8988T (cell line): ENCODE data around the gene CDKN1C.

Source experiments
- DNase-seq: peaks from one replicate; pipeline ENCODE4 v3.0.0; 2011

The CDKN1C gene

DNA sequence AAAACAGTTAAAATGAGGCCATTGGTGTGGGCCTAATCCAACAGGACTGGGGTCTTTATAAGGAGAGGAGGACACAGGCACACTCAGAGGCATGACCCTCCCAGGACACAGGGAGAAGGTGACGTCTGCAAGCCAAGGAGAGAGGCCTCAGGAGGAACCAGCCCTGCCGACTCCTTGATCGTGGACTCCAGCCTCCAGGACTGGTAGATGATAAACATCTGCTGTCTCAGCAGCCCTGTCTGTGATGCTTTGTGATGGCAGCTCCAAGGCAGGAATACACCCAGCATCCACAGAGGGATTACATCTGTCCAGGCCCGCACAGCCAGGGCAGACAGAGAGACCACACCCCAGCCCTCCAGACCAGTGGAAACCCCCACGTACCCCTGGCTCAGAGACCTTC, 18.4 kb downstream of the CDKN1C start:
- no peak for DNase-seq

DNA sequence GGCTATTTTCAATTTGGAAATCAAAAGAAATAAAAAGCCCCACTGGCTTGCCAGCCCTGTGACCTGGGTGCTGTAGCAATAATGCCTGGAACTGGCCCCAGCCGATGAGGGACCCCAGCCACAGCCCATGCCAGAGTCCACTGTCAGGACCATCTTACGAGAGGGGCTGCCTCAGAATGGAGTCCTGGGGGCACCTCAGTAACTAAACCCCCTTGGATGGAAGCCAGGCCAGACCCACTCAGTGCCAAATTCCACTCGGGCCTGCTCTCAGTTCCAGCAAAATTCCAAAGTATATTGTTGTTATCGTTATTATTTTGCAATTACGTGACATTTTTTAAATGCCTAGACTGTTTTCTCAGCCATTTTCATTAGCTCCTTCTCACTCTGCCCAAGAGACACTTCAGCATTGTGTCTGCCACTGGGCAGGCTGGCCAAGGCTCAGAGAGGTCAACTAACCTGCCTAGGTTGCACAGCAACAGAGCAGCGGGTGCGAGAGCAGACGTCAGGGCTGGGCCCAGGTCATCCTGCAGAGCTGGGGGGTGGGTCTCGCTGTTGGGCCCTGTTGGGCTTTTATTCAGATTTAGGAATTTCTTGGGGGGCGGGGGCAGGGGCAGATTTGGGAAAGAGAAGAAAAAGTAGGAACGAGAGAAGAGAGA, 19.5 kb downstream of the CDKN1C start:
- no peak for DNase-seq

DNA sequence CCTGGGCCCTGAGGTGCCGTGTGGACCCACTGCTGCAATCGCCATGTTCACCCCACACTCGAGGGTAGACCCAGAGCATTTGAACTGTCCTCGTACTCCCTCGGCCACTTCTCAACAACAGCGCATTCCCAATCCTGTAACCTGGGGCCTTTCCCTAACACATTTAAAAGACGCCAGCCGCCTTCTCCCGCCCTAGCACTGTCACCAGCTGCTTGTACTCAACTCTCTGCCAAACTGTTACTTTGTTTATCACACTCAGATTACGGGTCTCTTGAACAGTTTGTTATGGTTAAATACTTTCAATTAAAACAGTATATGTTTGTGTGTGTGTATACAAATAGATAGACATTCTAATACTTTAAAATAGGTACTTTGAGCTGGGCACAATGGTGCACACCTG, 20.7 kb downstream of the CDKN1C start:
- DNase-seq: no peak

DNA sequence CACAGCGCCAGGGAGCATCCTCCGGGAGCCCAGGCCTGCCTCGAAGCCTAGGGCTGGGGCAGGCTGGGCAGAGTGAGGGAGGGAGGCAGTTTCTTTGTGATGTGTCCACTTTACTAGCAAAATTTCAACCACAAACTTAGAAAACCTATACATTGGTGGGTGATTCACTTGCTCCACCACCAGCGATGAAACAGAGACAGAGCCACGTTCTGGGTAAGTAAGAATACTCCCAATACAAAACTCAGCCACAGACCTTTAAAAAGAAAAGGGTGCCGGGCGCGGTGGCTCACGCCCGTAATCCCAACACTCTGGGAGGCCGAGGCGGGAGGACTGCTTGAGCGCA, 22.3 kb downstream of the CDKN1C start:
- no peak for DNase-seq

DNA sequence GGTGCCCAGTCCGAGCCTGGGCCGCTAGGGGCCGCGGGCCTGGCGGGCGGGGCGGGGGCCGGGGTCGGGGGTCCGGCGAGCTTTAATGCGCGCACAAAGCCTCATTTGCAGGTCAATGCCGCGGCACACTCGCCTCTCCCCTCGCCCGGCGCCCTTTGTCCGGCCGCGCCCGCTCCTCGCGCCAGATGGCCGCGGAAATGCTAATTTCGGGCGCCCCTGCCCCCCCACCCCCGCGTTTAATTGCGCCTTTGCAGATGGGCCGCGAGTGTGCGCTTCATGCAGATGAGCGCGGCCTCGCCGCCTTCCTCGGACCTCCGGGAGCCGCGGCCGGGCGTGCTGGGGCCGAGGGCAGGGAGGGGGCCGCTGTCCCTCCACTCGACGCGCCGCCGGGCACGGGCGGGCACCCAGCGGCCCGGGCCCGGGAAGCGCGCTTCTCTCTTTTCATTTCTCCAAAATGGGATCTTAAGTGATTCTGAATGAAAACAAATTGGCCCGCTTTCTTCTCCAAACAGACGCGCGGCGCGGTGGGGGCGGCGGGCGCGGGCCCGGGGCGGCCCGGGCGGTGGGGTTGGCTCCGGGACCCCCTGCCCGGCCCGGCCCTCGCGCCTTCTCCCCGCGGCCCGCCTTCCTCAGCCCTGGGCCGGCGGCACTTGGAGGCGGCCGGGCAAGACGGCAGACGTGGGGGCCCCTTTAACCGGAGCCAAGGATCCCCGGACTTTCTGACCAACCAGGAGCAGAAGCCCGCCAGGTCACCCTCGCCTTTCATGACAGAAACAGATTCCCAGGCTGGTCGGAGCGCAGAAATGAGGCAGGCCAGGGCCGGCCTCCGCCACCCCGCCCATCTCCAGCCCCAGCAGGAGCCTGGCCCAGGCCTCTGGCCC, 22.9 kb downstream of the CDKN1C start:
- DNase-seq: no peak

DNA sequence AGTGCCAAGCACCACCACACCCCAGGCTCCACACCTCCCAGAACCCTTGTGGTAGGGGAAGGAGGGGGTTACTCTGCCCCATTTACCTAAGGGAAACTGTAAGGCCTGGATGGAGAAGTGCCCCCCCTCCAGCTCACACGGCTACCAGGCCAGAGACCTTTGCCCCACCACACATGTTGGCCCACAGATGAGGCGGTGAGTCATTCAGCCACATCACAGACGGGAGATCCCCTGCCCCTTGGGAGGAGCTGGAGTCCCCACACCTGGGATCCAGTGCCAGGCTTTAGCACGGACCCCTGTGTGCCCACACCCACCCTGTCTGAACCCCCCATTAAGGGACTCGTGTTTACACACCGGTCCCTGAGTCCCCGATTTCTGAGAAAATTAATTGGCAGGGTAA, 24.9 kb downstream of the CDKN1C start:
- DNase-seq: no peak

DNA sequence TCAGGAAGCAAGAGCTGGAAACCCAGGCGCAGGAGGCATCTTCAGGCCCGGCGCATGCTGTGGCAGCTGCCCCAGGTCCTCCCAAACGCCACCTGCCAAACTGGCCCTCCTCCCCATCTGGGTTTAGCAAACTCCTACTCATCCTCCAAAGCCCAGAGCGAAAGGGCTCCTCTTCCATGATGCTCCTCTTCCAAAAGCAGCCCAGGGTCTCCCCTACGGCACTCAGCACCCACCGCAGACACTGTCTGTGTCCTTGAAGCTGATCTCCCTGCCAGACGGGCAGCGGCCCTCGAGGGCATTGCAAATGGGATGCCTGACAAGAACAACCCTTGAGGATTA, 25.9 kb downstream of the CDKN1C start:
- no peak for DNase-seq

DNA sequence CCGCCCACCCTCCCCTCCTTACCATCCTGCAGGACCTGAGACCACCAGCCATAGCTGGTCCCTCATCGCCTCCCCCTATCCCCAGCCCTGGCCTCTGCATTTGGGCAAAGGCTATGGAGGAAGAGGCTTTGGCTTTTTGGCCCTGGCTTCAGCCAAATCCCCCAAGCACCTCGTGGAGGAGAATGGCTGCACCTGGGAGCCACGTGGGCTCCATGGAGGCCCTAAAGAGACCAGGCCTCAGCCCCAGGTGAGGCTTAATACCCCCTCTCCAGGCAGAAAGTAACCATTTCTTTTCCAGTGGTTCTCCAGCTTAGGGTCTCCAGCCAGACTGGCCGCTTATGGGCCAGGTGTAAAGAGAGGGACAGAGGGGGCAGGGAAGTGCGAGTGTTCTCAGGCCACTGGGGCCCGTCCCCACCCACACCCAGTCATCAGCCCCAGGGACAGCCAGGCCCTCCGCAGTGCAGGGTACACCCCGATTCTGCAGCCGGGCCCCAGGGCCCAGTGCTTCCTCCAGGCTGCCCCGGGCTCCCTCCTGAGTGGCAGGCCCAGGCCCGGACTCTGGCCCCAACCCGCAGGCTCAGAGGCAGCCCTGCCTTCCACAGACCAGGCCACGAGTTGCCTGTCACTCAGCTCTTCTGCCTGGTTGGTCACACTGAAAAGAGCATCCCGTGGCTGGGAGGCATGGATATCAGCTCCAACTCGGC, 26.4 kb downstream of the CDKN1C start:
- DNase-seq: no peak

DNA sequence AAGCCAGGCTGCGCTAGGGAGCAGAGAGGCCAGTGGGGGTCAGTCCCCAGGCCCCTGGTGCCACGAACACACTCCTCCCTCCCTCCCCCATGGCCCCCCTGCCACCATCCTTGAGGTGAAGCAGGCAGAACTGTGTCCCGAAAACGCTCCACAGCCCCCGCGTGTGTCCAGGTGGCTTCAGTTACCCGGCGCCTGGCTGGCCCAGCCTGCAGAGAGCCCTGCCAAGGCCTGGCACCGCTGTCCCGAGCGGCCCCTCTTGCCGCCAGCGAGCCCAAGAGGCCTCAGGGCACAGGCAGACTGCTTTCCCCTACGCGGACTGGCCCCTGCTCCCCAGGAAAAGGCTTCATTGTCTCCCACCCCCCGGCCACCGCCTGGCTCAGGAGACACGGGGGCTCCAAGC, 27.7 kb downstream of the CDKN1C start:
- DNase-seq: no peak

DNA sequence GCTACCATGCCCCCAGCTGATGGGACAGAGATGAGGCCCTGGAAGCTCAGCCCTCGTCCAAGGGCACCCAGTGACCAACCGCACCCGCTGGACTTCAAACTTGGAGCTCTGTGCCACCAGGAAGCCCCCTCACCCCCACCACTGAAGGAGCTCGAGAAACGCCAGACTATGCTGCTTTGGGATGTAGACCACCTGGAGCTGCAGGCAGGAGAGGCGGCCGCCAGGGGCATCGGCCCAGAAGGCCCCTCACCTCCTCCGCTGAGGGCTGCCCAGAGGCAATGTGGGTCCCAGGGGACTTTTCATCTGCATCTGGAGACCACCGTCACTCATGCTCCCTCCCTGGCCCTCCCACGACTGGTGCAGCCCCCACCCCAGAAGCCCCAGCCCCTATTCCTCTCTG, 28.3 kb downstream of the CDKN1C start:
- no peak for DNase-seq

DNA sequence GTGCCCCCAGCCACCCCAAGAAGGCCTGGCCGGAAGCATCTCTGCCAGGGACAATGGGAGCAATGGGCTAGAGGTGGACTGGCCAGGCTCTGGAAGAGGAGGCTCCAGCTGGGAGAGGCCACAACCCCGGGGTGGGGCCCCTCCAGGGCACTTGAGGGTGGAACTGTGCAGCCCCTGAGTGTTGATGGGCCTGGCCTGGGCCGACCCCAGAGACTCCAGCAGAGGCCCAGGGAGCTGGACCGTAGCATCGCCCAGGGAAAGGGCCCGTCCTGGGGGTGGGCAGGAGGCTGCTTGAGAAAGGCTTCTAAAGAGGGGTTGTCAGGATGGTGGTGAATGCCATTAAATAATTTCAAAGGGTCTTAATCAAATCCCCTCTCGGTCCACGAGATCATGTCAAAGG, 30.4 kb downstream of the CDKN1C start:
- DNase-seq: no peak

DNA sequence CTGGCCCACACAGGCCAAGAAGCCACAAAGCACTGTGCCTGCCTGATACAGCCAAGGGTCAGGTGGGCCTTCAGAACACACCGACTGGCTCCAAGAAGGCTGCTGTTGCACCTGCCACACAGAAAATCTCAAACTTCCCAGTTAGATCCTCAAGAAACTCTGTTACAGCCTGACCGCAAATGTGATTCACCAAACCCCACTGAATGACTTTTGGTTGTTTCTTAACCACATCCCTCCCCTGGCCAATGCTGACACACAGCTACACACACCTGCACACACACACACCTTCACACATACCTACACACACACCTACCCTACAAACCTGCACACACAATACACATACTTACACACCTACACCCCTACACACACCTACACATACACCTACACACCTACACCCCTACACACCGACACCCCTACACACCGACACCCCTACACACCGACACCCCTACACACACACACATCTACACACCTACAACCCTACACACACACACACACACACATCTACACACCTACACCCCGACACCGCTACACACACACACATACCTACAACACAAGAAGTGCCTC, 31.5 kb downstream of the CDKN1C start:
- DNase-seq: no peak

DNA sequence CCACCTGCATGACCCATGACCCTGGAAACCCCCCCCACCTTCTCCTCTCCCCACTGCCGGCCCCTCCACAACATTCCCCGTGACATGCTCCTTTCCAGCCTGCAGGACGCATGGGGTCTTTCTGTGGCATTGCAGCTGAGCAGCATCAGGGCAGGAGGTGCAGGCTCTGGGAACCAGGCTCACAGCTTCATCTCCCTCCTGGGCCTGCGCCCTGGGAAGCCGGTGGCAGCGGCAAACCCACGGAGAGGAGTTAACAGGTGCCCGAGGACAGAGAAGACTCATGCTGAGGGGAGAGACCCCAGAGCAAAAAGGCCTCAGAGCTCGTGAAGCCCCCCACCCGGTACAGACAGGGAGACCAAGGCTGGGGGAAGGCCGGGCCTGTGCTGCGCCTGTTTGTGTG, 32.2 kb downstream of the CDKN1C start:
- no peak for DNase-seq

DNA sequence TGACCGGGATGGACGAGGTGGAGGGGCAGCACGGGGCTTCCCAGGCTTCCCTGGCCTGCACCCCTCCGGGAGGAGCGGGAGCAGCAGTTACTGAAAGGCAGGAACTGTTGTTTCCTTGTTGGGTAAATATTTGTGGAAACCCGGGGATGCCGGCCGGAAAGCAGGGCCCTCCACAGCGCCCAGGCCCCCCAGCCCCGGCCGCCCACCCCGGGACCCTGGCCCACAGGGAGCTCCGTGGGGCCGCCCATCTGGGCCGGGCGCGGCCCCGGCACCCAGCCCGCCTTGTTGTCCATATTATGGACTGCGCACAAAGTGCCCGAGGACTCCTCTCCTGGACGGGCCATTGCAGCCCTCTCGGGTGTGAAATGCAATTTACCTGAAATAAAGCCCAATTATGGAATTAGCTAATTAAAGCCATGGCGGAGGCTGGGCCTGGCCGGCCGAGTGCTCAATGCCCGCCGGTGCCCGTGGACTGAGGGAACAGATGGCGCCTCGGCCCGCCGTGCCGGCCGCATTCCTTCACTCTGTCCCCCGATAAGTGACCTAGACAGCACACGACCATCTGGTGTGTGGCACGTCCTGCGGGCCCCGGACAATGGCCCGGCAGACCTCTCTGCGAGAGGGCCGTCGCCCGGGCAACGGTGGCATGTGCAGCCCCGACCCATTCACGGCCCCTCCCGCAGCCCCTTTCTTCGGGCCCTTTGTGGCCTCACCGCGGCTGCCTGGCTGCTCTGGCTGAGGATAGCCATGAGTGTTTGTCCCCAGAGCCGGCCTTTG, 35.4 kb downstream of the CDKN1C start:
- DNase-seq: no peak

DNA sequence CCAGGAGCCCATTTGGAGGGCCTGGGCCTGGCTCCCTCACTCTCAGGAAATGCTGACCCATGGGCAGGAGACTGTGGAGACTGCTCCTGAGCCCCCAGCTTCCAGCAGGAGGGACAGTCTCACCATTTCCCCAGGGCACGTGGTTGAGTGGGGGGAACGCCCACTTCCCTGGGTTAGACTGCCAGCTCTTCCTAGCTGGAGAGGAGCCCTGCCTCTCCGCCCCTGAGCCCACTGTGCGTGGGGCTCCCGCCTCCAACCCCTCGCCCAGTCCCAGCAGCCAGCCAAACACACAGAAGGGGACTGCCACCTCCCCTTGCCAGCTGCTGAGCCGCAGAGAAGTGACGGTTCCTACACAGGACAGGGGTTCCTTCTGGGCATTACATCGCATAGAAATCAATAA, 37.1 kb downstream of the CDKN1C start:
- DNase-seq: no peak

DNA sequence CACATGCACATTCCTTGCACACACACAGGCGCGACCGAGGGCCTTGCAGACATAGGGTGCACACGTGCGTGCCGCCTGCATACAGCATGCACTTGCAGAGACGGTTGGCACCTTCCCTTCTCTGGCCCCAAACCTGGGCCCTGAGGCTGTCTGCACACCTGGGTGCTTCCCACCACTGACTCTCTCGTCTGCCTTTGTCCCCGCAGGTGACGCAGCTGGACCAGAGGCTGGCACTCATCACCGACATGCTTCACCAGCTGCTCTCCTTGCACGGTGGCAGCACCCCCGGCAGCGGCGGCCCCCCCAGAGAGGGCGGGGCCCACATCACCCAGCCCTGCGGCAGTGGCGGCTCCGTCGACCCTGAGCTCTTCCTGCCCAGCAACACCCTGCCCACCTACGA, 38.0 kb downstream of the CDKN1C start:
- DNase-seq: no peak

DNA sequence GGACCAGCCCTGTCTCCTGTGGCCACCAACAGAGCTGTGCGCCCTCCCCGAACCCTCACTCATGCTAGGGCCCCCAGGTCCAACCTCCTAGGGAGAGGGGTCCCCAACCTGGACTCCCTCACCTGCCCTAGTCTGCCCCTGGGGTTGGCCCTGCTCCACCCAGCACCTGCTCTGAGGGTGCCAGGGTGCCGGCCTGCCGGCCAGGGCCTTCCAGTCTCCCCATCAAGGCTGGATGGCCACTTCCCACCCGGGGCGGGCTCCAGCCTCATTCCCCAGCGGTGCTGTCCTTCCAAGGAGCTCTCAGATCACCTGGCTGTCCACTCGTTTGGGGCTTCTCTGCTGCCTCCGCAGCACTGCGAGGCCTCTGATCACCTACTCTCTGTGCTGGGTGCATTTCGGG, 39.1 kb downstream of the CDKN1C start:
- DNase-seq: no peak

DNA sequence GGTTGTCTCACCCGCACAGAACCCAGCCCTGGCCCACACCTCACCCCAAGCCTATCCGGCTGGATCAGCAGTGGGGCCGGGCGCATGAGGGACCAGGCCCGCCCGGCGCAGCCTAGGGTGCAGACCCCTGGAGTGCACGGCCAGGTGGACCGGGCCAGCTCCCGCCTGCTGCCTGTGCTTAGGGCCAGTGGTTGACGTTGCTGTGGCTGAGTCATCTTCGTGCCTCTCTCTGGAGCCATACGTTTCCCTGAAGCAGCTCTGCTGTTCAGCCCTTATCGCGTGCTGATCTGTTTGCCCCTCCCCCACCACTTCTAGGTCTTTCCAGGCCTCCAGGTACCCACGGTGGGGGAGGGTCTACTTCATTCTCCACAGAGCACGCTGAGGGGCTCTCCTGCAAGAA, 39.5 kb downstream of the CDKN1C start:
- no peak for DNase-seq

DNA sequence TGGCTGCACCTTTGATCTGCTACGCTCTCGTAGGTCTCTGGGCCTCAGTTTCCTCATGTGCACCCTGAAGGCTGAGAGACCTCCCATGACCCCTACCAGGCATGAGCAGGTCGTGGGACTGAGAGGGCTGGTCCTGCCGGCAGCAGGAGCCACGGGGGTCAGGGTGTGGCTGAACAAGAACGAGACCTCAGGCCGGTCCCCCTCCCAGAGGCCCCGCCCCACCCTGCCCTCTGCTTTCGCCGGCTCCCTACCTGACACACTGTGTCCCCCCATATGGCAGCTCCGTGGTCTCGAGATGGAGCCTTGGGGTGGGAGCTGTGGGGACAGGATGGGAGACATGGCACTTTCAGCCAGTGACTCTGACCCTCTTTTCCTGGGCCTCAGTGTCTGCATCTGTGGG, 40.6 kb downstream of the CDKN1C start:
- DNase-seq: no peak

DNA sequence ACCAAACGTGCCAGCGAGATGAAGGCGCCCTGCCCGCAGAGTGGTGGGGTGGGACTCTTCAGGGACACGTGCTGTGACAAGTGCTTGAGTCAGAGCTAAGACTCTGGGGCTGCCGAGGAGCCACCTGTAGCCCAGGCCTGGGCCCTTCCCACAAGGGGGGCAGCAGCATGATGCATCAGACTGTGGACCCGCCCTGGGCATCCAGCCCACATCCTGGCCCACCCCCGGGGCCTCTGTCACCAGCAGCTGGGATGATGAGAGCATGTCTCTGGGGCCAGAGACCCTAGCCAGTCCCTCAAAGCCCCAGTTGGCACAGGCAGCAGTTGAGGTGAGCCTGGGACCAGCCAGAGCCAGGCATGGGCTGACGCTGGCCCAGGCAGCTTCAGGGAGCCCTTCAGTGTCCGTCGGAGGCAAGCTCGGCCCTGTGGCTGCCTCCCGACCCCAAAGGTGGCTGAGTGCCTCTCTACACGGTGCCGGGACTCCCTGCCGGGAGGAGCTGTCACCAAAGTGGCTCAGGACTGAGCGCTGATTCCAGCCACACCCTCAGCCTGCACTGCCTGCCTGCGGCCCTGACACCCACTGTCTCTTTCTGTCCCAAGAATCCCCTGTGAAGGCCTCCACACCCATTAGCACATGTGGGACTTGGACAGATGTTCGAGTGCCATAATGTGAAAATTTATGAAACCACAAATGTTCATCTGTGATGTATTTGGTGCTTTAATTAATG, 41.3 kb downstream of the CDKN1C start:
- DNase-seq: peak; percentile 93

DNA sequence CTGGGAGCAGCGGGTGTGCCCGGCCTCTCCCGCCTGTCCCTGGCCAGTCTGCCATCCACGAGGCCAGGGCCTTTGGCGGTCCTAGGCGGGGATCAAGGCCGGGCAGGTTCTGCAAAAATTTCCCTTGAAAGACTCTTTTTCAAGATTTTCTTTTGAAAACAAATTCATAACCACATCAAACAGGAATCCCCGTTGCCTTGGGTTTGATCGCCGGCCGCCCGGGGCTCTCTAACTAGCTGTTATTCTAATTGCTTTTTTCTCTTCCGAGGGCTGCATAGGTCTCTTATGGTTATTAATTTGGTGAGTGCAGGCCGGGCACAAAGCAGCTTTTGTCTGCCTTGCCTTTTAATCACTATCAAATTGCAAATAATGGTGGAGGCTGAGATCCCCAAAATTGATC, 42.0 kb downstream of the CDKN1C start:
- DNase-seq: no peak

DNA sequence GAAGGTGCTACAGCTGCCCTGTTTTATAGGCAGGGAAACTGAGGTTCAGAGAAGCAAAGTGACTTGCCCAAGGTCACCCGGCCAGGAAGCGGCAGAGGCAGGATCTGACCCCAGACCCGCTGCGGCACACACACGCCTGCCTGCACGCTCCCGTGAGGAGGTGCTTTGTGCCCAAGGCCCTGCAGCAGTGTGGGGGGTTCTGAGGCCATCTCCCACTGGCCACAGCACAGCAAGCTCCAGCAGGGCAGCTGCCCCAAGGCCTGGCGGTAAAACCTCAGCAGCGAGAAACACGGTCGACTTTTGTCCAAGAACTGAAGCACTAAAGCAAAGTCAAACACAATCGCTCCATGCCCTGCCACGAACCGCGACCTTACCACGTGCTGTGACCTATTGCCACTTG, 42.7 kb downstream of the CDKN1C start:
- DNase-seq: no peak
